ENCODE data around the gene SUCLG2. TPM values are rescaled to one million over a fixed set of nuclear protein-coding genes. Genes with fewer than 3 reads are reported as not detected.

Gene SUCLG2
- total RNA-seq, 1 experiment from 2014 or later, result 38.5 TPM

- no peaks in the 10 kb centered on the region for H3K4me1 Mint-ChIP-seq
- no peak overlapping the region for H2BK15ac ChIP-seq (ENCODE audit: low read depth, low read length)
- H3K14ac ChIP-seq (ENCODE audit: insufficient read depth, low read length), result 0 out of 2 replicates have a peak overlapping the region, but pooled peaks have one; percentile 49
- no peak for DNase-seq
- no peak overlapping the region for H2BK20ac ChIP-seq (ENCODE audit: low read depth, low read length, poor library complexity, severe bottlenecking)
- no peak overlapping the region for H3K23ac ChIP-seq (ENCODE audit: insufficient read length, low read depth, low read length)
- WGBS (ENCODE audit: extremely low coverage, insufficient read length, low lambda C conversion rate), result no CpG with 5 or more reads among the region's 6 CpGs
- H3K23me2 ChIP-seq (ENCODE audit: insufficient read length, low read depth, low read length, poor library complexity, severe bottlenecking), result no peaks in the 10 kb centered on the region
- H3K27ac ChIP-seq (ENCODE audit: insufficient read length, low read depth, low read length), result no peak overlapping the region
- no peak overlapping the region for H2BK5ac ChIP-seq (ENCODE audit: insufficient read length, low read length)
- TF ChIP-seq, protein P1, sequence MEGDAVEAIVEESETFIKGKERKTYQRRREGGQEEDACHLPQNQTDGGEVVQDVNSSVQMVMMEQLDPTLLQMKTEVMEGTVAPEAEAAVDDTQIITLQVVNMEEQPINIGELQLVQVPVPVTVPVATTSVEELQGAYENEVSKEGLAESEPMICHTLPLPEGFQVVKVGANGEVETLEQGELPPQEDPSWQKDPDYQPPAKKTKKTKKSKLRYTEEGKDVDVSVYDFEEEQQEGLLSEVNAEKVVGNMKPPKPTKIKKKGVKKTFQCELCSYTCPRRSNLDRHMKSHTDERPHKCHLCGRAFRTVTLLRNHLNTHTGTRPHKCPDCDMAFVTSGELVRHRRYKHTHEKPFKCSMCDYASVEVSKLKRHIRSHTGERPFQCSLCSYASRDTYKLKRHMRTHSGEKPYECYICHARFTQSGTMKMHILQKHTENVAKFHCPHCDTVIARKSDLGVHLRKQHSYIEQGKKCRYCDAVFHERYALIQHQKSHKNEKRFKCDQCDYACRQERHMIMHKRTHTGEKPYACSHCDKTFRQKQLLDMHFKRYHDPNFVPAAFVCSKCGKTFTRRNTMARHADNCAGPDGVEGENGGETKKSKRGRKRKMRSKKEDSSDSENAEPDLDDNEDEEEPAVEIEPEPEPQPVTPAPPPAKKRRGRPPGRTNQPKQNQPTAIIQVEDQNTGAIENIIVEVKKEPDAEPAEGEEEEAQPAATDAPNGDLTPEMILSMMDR (conservative IDR thresholded peaks at IDR 0.05), result no peak
- H3K79me2 ChIP-seq (ENCODE audit: insufficient read depth, low read length), result no peaks in the 10 kb centered on the region
- no peak overlapping the region for H2BK12ac ChIP-seq (ENCODE audit: insufficient read length, low read depth, low read length)
- no peaks in the 10 kb centered on the region for H3K9me3 ChIP-seq (ENCODE audit: control insufficient read depth, low read depth, low read length)
- no peaks in the 10 kb centered on the region for H3K27me3 Mint-ChIP-seq (ENCODE audit: low read depth)
- H3K27ac Mint-ChIP-seq, result no peak overlapping the region; a peak in 1 of 7 replicates
- no peak overlapping the region for H2BK120ac ChIP-seq (ENCODE audit: low read depth, low read length, poor library complexity, severe bottlenecking)
- H3K4ac ChIP-seq (ENCODE audit: low read depth, low read length), result no peak overlapping the region
- no peak overlapping the region for H3T11ph ChIP-seq (ENCODE audit: low read length)
- H3K4me2 ChIP-seq (ENCODE audit: insufficient read depth, insufficient read length, low read length), result no peak overlapping the region
- H3K4me1 ChIP-seq (ENCODE audit: insufficient read depth, low read length), result no peaks in the 10 kb centered on the region
- H3K79me1 ChIP-seq (ENCODE audit: insufficient read depth, low read depth, low read length, poor library complexity, severe bottlenecking), result no peaks in the 10 kb centered on the region
- no peak overlapping the region for H2AK5ac ChIP-seq (ENCODE audit: insufficient read length, low read length)
- no peak overlapping the region for H3K9ac ChIP-seq (ENCODE audit: extremely low read depth, insufficient read length, low read length)
- H4K8ac ChIP-seq (replicated peaks; ENCODE audit: insufficient read length, low read depth, low read length), result no peak overlapping the region
- H3K36me3 Mint-ChIP-seq (ENCODE audit: insufficient read depth in 1 of 3, low read depth in 3 of 3), result peaks cover 0 to 4% (median 0%) of the 10 kb centered on the region in 3 experiments; a peak in 2 of 7 replicates
- no peak overlapping the region for H4K91ac ChIP-seq (ENCODE audit: insufficient read length, low read depth, low read length)
- no peaks in the 10 kb centered on the region for H3K9me3 Mint-ChIP-seq
- peak overlapping the region; percentile 64 for H3K18ac ChIP-seq (ENCODE audit: insufficient read length, low read depth, low read length)
- no peaks in the 10 kb centered on the region for H3K27me3 ChIP-seq (ENCODE audit: insufficient read depth, low read length)
- no peak overlapping the region for H2AFZ ChIP-seq (ENCODE audit: low read length)
- no peaks in the 10 kb centered on the region for H4K20me1 ChIP-seq (ENCODE audit: control insufficient read depth, insufficient read depth, insufficient read length)
- H3K56ac ChIP-seq (ENCODE audit: insufficient read length, low read depth, low read length), result no peak overlapping the region
- no peak overlapping the region for H4K5ac ChIP-seq (ENCODE audit: insufficient read length, low read depth, low read length)
- H3K4me3 Mint-ChIP-seq, result no peak overlapping the region
These were observed 102.9 kb downstream of the SUCLG2 start for GRCh38 chr3:67551361-67552016.

Measured in H9 (cell line).